AG04450 (cell line): Measurements from ENCODE around the gene PURB. TPM values are rescaled to one million over a fixed set of nuclear protein-coding genes. Genes with fewer than 3 reads are reported as not detected.

ENCODE experiments used
- CTCF ChIA-PET: fragments of 300-600, 350-600 bp; formaldehyde crosslinking; extraction: SDS; loops from one replicate; lab custom pipeline; 2022; ENCODE audit warnings: antibody characterized with exemption, inconsistent platforms; lab: Charles Lee
- POLR2A ChIA-PET: fragments of 350-600 bp; formaldehyde crosslinking; extraction: SDS; loops from one replicate; lab custom pipeline; 2021; ENCODE audit warnings: antibody characterized with exemption, inconsistent platforms; lab: Yijun Ruan, JAX
- DNase-seq: peaks from one replicate; pipeline ENCODE4 v3.0.0-alpha.2; 2011; ENCODE audit warnings: low read depth, low spot score
- H3K27ac ChIP-seq: one replicate; pipeline ENCODE4 v1.5.1; 2012; ENCODE audit warnings: low read depth, low read length, control low read depth
- H3K27me3 ChIP-seq: one replicate; pipeline ENCODE4 v1.6.0; 2012; ENCODE audit warnings: low read length; ENCODE audit not compliant: control insufficient read depth, insufficient read depth
- H3K4me3 ChIP-seq: 2 replicates; pipeline ENCODE4 v1.5.1; 2011; ENCODE audit warnings: mild to moderate bottlenecking, low read depth, low read length, control low read depth
- H3K9me3 ChIP-seq: 2 replicates; pipeline ENCODE4 v1.5.1; 2012; ENCODE audit warnings: low read length; ENCODE audit not compliant: control insufficient read depth, insufficient read depth
- CTCF ChIP-seq: IDR thresholded peaks from 2 replicates; pipeline ENCODE4 v1.5.1; 2011; ENCODE audit warnings: low read depth, low read length, control low read depth, inconsistent platforms
- polyA plus RNA-seq: library from polyadenylated mRNA; depleted of rRNA; stranded (reverse); fragments of >200 nt; gene quantifications from 2 replicates; pipeline ENCODE4 v1.2.3, GENCODE V29; 2011

Gene PURB
- polyA plus RNA-seq, 1 experiment, result 7.6 TPM

- Histone ChIP-seq H3K9me3 (no peaks in the 10 kb centered on the region), H3K27ac (no peak overlapping the region), H3K4me3 (no peak overlapping the region), H3K27me3 (no peaks in the 10 kb centered on the region)
- peak; percentile 24 for DNase-seq
- POLR2A ChIA-PET, result no interaction called here
- TF ChIP-seq CTCF, result peak; percentile 82
- CTCF ChIA-PET, result interaction anchor here (0.6 to 2.7 kb wide), 17 partner anchors 8 to 214 kb away, joined by 3 to 35 read pairs (median 4); no protein-coding TSS in a partner anchor
Measured at GRCh38 chr7:44921607-44922350, 36.4 kb upstream of the PURB start.

- TF ChIP-seq CTCF, result no peak
- H3K4me3 ChIP-seq, result no peak overlapping the region
- ChIA-PET CTCF (interaction anchor here (0.6 to 2.2 kb wide), 6 partner anchors 52 to 661 kb away, joined by 3 to 23 read pairs (median 4); no protein-coding TSS in a partner anchor), POLR2A (no interaction called here)
- DNase-seq, result no peak
- H3K27ac ChIP-seq, result no peak overlapping the region
- no peaks in the 10 kb centered on the region for H3K27me3 ChIP-seq
- no peaks in the 10 kb centered on the region for H3K9me3 ChIP-seq
Measured at GRCh38 chr7:44920119-44920518, 34.8 kb upstream of the PURB start.

GRCh38 chr7:44918029-44918428, 32.7 kb upstream of the PURB start:
- Histone ChIP-seq H3K27ac (no peak overlapping the region), H3K27me3 (no peaks in the 10 kb centered on the region), H3K9me3 (no peaks in the 10 kb centered on the region), H3K4me3 (no peak overlapping the region)
- DNase-seq, result no peak
- ChIA-PET POLR2A (no interaction called here), CTCF (interaction anchor here (1.6 kb wide), 1 partner anchor 218 kb away, joined by 3 read pairs; no protein-coding TSS in a partner anchor)
- TF ChIP-seq CTCF, result no peak

GRCh38 chr7:44917465-44917864, 32.1 kb upstream of the PURB start:
- TF ChIP-seq CTCF, result no peak
- H3K27ac ChIP-seq, result no peak overlapping the region
- no peak overlapping the region for H3K4me3 ChIP-seq
- DNase-seq, result no peak
- ChIA-PET POLR2A (interaction anchor here (0.7 kb wide), 1 partner anchor 55 kb away, joined by 3 read pairs; no protein-coding TSS in a partner anchor), CTCF (no interaction called here)
- no peaks in the 10 kb centered on the region for H3K27me3 ChIP-seq
- H3K9me3 ChIP-seq, result no peaks in the 10 kb centered on the region

- POLR2A ChIA-PET, result no interaction called here
- DNase-seq, result no peak
- H3K27me3 ChIP-seq, result no peaks in the 10 kb centered on the region
- H3K9me3 ChIP-seq, result no peaks in the 10 kb centered on the region
- no peak overlapping the region for H3K27ac ChIP-seq
- H3K4me3 ChIP-seq, result no peak overlapping the region
- TF ChIP-seq CTCF, result no peak
- CTCF ChIA-PET, result no interaction called here
Measured at GRCh38 chr7:44914992-44915607, 29.8 kb upstream of the PURB start.
